MM.1S (cell line): ENCODE results near the gene RASL12.

Source experiments
- DNase-seq: peaks from one replicate; pipeline ENCODE4 v3.0.0-alpha.2; 2015
- H2AFZ ChIP-seq: fragments of 300-600 bp; sonication (generic); 2 replicates; pipeline ENCODE4 v1.6.0; 2016; ENCODE audit warnings: antibody characterized with exemption, low read length
- H3F3A ChIP-seq: fragments of 300-600 bp; sonication (generic); 2 replicates; pipeline ENCODE4 v1.6.1; 2016; ENCODE audit warnings: mild to moderate bottlenecking, antibody characterized with exemption, low read length, moderate library complexity, mixed read lengths; ENCODE audit not compliant: insufficient read depth
- H3K27ac ChIP-seq: fragments of 300-600 bp; sonication (generic); 2 replicates; pipeline ENCODE4 v1.5.1; 2016; ENCODE audit warnings: mild to moderate bottlenecking, low read length
- H3K27me3 ChIP-seq: fragments of 300-600 bp; sonication (generic); replicated peaks from 2 replicates; pipeline ENCODE4 v1.6.0; 2016; ENCODE audit warnings: low read length; ENCODE audit not compliant: insufficient read depth
- H3K36me3 ChIP-seq: fragments of 300-600 bp; sonication (generic); replicated peaks from 2 replicates; pipeline ENCODE4 v1.6.1; 2016; ENCODE audit warnings: mild to moderate bottlenecking, low read length, mixed read lengths; ENCODE audit not compliant: insufficient read depth
- H3K4me1 ChIP-seq: fragments of 300-600 bp; sonication (generic); 2 replicates; pipeline ENCODE4 v1.6.1; 2016; ENCODE audit warnings: low read length, mixed read lengths
- H3K4me2 ChIP-seq: fragments of 300-600 bp; sonication (generic); 2 replicates; pipeline ENCODE4 v1.6.0; 2016; ENCODE audit warnings: low read depth, low read length
- H3K4me3 ChIP-seq: fragments of 300-600 bp; sonication (generic); 2 replicates; pipeline ENCODE4 v1.5.1; 2016; ENCODE audit warnings: low read length, mixed read lengths
- H3K79me2 ChIP-seq: fragments of 300-600 bp; sonication (generic); 2 replicates; pipeline ENCODE4 v1.6.1; 2016; ENCODE audit warnings: mixed run types, low read length, mixed read lengths
- H3K9ac ChIP-seq: fragments of 300-600 bp; sonication (generic); 2 replicates; pipeline ENCODE4 v1.6.1; 2016; ENCODE audit warnings: low read length, mixed read lengths
- H3K9me2 ChIP-seq: fragments of 300-600 bp; sonication (generic); replicated peaks from 2 replicates; pipeline ENCODE4 v1.6.1; 2016; ENCODE audit warnings: mild to moderate bottlenecking, low read length, mixed read lengths; ENCODE audit not compliant: insufficient read depth
- H3K9me3 ChIP-seq: fragments of 300-600 bp; sonication (generic); replicated peaks from 2 replicates; pipeline ENCODE4 v1.6.1; 2016; ENCODE audit warnings: mild to moderate bottlenecking, low read length, mixed read lengths; ENCODE audit not compliant: insufficient read depth
- H4K20me1 ChIP-seq: fragments of 300-600 bp; sonication (generic); 2 replicates; pipeline ENCODE4 v1.6.1; 2016; ENCODE audit warnings: mild to moderate bottlenecking, low read length, moderate library complexity, mixed read lengths; ENCODE audit not compliant: insufficient read depth
- CTCF ChIP-seq: fragments of 300-600 bp; sonication (generic); IDR thresholded peaks from 2 replicates; pipeline ENCODE4 v1.5.1; 2016; ENCODE audit warnings: antibody characterized with exemption, low read length, mixed read lengths
- EZH2 ChIP-seq: fragments of 300-600 bp; sonication (generic); optimal IDR thresholded peaks from 2 replicates; pipeline ENCODE3; 2017; ENCODE audit warnings: low read depth, mild to moderate bottlenecking, antibody characterized with exemption, low read length, mixed read lengths
- EZH2phosphoT487 ChIP-seq: fragments of 300-600 bp; sonication (generic); IDR thresholded peaks from 2 replicates; pipeline ENCODE4 v1.6.1; 2018; ENCODE audit warnings: antibody characterized with exemption, low read length

The RASL12 gene

DNA sequence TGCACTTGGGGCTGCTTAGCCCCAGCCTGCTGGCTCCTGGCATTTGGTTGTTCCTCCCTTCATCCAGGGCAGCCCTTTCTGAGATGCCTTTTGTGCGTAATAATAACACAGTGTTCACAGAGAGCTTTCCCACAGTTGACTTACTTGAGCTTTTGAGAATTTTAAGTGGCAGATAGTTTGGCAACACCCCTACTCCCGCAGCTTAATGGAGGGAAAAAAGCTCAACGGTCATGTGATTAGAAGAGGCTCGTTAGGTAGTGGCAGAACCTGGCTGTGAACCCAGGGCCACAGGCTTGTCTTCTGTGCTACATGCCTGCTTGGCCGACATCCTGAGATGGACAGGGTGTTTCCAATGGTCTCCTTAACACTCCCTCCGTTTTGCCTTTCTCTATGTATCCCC, 13.5 kb upstream of the RASL12 start:
- Histone ChIP-seq H2AFZ (no peak overlapping the region), H3K9me3 (no peaks in the 10 kb centered on the region), H4K20me1 (no peaks in the 10 kb centered on the region), H3K27me3 (0 out of 2 replicates have a peak, but pooled peaks cover 3% of the 10 kb centered on the region), H3K9ac (no peak overlapping the region), H3K4me1 (no peaks in the 10 kb centered on the region), H3K4me3 (no peak overlapping the region), H3K36me3 (no peaks in the 10 kb centered on the region), H3K4me2 (no peak overlapping the region), H3K27ac (no peak overlapping the region), H3K9me2 (no peaks in the 10 kb centered on the region), H3F3A (no peaks in the 10 kb centered on the region), H3K79me2 (no peaks in the 10 kb centered on the region)
- TF ChIP-seq EZH2phosphoT487, result no peak
- no peak for TF ChIP-seq EZH2
- TF ChIP-seq CTCF, result no peak
- DNase-seq, result no peak

DNA sequence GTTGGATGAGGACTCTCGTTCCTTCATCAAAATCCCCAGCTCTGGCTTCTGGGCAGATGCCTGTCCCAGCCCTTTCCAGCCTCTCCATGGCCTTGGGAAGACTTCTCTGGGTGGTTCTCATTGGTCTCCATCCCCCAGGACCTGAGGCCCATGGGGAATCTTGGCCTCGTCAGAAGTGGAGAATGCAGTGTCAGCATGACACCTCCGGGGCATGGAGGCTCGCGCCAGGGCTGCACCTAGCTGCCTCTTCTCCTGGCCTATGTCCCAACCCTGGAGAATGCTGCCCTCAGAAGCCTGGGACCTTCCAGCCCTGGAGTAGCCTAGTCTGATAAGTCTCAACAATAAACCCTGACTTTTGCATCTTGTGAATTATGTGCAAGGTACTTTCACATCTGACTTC, 11.8 kb upstream of the RASL12 start:
- Histone ChIP-seq H4K20me1 (no peaks in the 10 kb centered on the region), H3K4me1 (no peaks in the 10 kb centered on the region), H3K27me3 (0 out of 2 replicates have a peak, but pooled peaks cover 3% of the 10 kb centered on the region), H3K4me3 (no peak overlapping the region), H3K4me2 (no peak overlapping the region), H3K36me3 (no peaks in the 10 kb centered on the region), H3K9ac (no peak overlapping the region), H3K9me2 (no peaks in the 10 kb centered on the region), H3K27ac (no peak overlapping the region), H2AFZ (no peak overlapping the region), H3F3A (no peaks in the 10 kb centered on the region), H3K9me3 (no peaks in the 10 kb centered on the region), H3K79me2 (no peaks in the 10 kb centered on the region)
- TF ChIP-seq CTCF (no peak), EZH2 (no peak), EZH2phosphoT487 (no peak)
- no peak for DNase-seq

- no peak overlapping the region for H3K9ac ChIP-seq
- no peak overlapping the region for H3K4me2 ChIP-seq
- 0 out of 2 replicates have a peak, but pooled peaks cover 3% of the 10 kb centered on the region for H3K27me3 ChIP-seq
- H2AFZ ChIP-seq, result no peak overlapping the region
- no peaks in the 10 kb centered on the region for H3K79me2 ChIP-seq
- H3K4me1 ChIP-seq, result no peaks in the 10 kb centered on the region
- TF ChIP-seq EZH2phosphoT487 (no peak), CTCF (peak; percentile 47)
- no peaks in the 10 kb centered on the region for H3K36me3 ChIP-seq
- no peak overlapping the region for H3K4me3 ChIP-seq
- H3K9me2 ChIP-seq, result no peaks in the 10 kb centered on the region
- H3K9me3 ChIP-seq, result no peaks in the 10 kb centered on the region
- H3F3A ChIP-seq, result no peaks in the 10 kb centered on the region
- H3K27ac ChIP-seq, result no peak overlapping the region
- H4K20me1 ChIP-seq, result no peaks in the 10 kb centered on the region
- DNase-seq, result peak; percentile 41
Measured at GRCh38 chr15:65077981-65078352, 10.2 kb upstream of the RASL12 start.
